ENCODE results near the gene SORBS1.
"Not testable (repeated sequence)": the region's sequence is repeated elsewhere in the genome, so short reads cannot be mapped to it uniquely, and the experiment has no call there.

The SORBS1 gene

DNA sequence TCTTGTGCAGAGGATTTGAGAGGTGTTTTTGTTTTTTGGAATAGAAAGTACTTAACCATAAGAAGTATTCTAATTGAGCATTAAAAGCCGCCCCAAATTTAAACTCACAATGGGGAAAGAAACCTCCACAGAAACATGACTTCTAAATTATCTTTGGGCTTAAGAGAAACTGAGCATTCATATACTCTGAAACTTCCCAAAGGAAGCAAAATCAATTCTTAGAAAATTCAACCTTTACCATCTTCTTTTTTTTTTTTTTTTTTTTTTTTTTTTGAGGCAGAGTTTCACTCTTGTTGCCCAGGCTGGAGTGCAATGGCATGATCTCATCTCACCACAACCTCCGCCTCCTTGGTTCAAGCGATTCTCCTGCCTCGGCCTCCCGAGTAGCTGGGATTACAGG, 93.5 kb downstream of the SORBS1 start:
- peak overlapping the region; percentile 18 for H3K27ac ChIP-seq (ENCODE audit: insufficient read depth, low read depth, low read length, poor library complexity, severe bottlenecking)
- not testable (repeated sequence) for H3K27me3 ChIP-seq (ENCODE audit: control insufficient read depth, insufficient read depth, low read length, poor library complexity, severe bottlenecking); H3K4me3 ChIP-seq (ENCODE audit: insufficient read depth, low read depth, low read length); H3K36me3 ChIP-seq (ENCODE audit: control insufficient read depth, insufficient read depth, low read length); H3K9me3 ChIP-seq (ENCODE audit: control insufficient read depth, low read length)
- H3K4me1 ChIP-seq (ENCODE audit: control insufficient read depth, insufficient read depth, low read length), result peaks cover 14% of the 10 kb centered on the region
- WGBS, 2 experiments, result 85 to 92% methylated on average over 5 of the region's 5 CpGs

DNA sequence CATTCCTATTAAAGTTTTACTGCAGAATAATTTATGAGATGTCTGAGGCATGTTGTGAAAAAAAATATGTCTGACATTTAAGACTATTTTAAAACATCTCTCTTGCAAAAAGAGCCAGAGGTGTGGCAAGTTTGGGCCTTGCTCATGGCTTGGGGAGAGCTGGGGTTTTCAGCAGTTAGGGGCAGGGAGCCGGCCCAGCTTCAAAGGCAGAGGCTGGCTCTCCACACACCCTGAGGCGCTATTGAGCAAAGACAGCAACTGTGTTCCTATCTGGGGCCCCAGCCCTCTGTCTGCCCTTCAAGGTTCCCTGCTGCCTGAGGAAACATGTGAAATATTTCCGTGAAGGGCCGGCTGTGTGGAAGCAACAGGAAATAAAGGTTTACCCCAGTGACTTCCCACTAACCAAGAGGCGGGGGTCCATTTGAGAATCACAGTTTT, 94.0 kb downstream of the SORBS1 start:
- no peaks in the 10 kb centered on the region for H3K36me3 ChIP-seq (ENCODE audit: control insufficient read depth, insufficient read depth, low read length)
- no peaks in the 10 kb centered on the region for H3K27me3 ChIP-seq (ENCODE audit: control insufficient read depth, insufficient read depth, low read length, poor library complexity, severe bottlenecking)
- no peak overlapping the region for H3K4me3 ChIP-seq (ENCODE audit: insufficient read depth, low read depth, low read length)
- no peaks in the 10 kb centered on the region for H3K9me3 ChIP-seq (ENCODE audit: control insufficient read depth, low read length)
- peaks cover 14% of the 10 kb centered on the region for H3K4me1 ChIP-seq (ENCODE audit: control insufficient read depth, insufficient read depth, low read length)
- whole genome bisulfite sequencing, 2 experiments, result 6% methylated on average over 5 of the region's 5 CpGs
- H3K27ac ChIP-seq (ENCODE audit: insufficient read depth, low read depth, low read length, poor library complexity, severe bottlenecking), result peak overlapping the region; percentile 18

DNA sequence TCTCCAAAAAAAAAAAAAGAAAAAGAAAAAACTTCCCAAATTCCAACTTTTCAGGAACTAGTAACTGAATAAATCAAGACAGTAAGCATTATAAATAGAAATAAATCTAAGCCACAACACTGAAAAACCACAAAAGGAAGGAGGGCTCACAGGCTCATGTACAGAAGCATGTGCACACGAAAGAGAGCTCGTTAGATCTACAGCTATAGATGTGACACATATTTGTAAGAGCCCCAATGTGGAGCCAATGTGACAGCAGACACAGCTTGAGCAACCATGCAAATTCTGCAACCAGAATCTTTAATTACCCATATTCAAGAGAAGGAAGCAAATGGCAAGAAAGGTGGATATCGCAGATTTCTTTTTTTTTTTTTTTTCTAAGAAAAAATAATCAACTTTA, 94.7 kb downstream of the SORBS1 start:
- WGBS, 2 experiments, result 98% methylated on average over 3 of the region's 3 CpGs
- no peaks in the 10 kb centered on the region for H3K9me3 ChIP-seq (ENCODE audit: control insufficient read depth, low read length)
- H3K4me1 ChIP-seq (ENCODE audit: control insufficient read depth, insufficient read depth, low read length), result peaks cover 14% of the 10 kb centered on the region
- no peak overlapping the region for H3K4me3 ChIP-seq (ENCODE audit: insufficient read depth, low read depth, low read length)
- no peak overlapping the region for H3K27ac ChIP-seq (ENCODE audit: insufficient read depth, low read depth, low read length, poor library complexity, severe bottlenecking)
- no peaks in the 10 kb centered on the region for H3K36me3 ChIP-seq (ENCODE audit: control insufficient read depth, insufficient read depth, low read length)
- H3K27me3 ChIP-seq (ENCODE audit: control insufficient read depth, insufficient read depth, low read length, poor library complexity, severe bottlenecking), result no peaks in the 10 kb centered on the region

GRCh38 chr10:95464280-95464679, 96.9 kb downstream of the SORBS1 start:
- Histone ChIP-seq H3K9me3 (ENCODE audit: control insufficient read depth, low read length) (no peaks in the 10 kb centered on the region), H3K27me3 (ENCODE audit: control insufficient read depth, insufficient read depth, low read length, poor library complexity, severe bottlenecking) (no peaks in the 10 kb centered on the region), H3K27ac (ENCODE audit: insufficient read depth, low read depth, low read length, poor library complexity, severe bottlenecking) (no peak overlapping the region), H3K4me1 (ENCODE audit: control insufficient read depth, insufficient read depth, low read length) (peaks cover 21% of the 10 kb centered on the region), H3K36me3 (ENCODE audit: control insufficient read depth, insufficient read depth, low read length) (no peaks in the 10 kb centered on the region), H3K4me3 (ENCODE audit: insufficient read depth, low read depth, low read length) (no peak overlapping the region)
- 90 to 91% methylated on average over 5 of the region's 5 CpGs for WGBS, 2 experiments

DNA sequence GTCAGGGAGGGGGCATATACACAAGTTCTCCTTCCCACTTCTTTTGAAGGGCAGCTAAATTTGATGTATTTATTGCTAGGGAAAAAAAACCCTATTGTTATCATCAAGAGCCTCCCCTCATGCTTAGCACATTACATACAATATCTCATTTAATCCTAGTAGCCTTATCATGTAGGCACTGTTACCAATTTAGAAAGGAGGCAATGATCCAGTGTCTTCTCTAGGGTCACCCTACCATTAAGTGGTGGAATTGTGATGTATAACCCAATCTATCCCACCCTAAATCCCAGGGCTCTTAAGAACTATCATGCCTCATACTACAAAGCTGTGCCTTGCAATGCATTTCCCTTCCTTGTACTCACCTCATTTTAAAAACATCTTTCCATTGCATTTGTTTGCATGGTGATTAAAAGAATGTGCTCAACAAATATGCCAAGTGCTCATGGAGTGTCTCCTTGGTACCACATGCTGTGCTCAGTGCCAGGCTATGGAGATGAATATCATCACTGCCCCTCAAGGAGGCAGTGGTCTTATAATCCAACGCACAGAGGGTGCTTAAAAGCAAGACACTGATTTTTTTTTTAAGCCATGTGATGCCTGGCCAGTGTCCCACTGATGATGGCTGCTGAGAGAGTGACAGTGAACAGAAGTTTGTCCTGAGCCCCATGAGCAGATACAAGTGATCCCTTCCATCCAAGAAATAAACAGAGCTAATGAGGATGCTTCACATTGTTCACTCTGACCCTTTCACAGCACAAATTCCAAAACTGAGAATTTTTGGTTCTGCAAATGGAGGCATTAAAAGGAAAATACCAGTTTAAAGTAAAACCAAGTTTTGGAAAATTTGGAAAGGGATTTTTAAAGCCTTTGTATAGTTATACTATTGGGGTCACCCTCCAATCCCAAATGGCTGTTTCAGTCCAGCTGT, 98.2 kb downstream of the SORBS1 start:
- Histone ChIP-seq H3K4me1 (ENCODE audit: control insufficient read depth, insufficient read depth, low read length) (peaks cover 13% of the 10 kb centered on the region), H3K36me3 (ENCODE audit: control insufficient read depth, insufficient read depth, low read length) (no peaks in the 10 kb centered on the region), H3K27ac (ENCODE audit: insufficient read depth, low read depth, low read length, poor library complexity, severe bottlenecking) (no peak overlapping the region), H3K4me3 (ENCODE audit: insufficient read depth, low read depth, low read length) (no peak overlapping the region), H3K27me3 (ENCODE audit: control insufficient read depth, insufficient read depth, low read length, poor library complexity, severe bottlenecking) (no peaks in the 10 kb centered on the region), H3K9me3 (ENCODE audit: control insufficient read depth, low read length) (no peaks in the 10 kb centered on the region)
- 48 to 56% methylated on average over 1 of the region's 1 CpG for WGBS, 2 experiments

DNA sequence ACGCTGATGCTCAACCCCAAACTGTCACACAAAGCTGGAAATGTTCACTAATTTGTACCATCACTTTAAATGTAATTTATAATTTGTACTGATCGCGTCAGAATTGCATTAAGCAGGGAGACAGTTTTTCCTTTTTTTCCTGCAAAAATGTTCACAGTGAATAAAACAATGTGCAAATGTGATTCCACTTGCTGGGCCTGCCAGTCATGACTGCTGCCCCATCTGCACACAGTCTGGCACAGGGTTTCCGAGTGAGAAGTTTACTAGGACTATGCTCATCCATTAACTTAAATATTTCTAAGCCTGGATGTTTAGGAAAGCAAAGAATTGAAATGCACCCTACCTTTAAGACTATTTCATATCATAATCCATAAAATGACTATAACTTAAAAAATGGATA, 99.6 kb downstream of the SORBS1 start:
- 76% methylated on average over 4 of the region's 4 CpGs for WGBS, 2 experiments
- no peaks in the 10 kb centered on the region for H3K36me3 ChIP-seq (ENCODE audit: control insufficient read depth, insufficient read depth, low read length)

DNA sequence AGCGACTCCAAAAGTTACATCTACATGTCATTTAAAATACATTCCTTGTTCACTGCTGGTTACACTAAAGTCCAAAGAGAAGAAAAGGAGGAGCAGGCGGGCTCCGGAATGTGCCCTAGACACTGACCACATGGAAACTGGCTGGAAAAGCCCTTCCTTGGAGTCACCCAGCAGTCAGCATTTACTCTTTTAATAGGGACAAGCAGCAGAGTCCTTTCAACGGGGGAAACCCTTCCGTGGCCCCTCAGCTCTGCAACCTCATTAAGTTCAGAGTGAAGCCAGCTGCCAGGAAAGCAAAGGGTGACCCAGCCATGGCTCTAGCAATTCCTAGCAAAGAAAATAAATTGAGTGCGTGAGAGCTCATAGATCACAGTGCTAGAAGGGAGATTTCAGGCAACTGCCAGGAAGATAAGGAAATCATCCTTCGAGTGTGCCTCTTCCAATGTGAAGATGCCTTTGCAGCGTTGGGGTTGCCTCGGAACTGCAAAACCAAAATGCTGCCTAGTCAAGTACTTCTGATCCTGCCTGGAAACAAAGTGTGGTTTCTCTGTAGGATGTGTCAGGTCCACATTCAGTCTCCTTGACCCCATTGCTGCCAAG, 101.6 kb downstream of the SORBS1 start:
- Histone ChIP-seq H3K36me3 (ENCODE audit: control insufficient read depth, insufficient read depth, low read length) (no peaks in the 10 kb centered on the region), H3K27ac (ENCODE audit: insufficient read depth, low read depth, low read length, poor library complexity, severe bottlenecking) (peak overlapping the region; percentile 8), H3K27me3 (ENCODE audit: control insufficient read depth, insufficient read depth, low read length, poor library complexity, severe bottlenecking) (no peaks in the 10 kb centered on the region), H3K4me3 (ENCODE audit: insufficient read depth, low read depth, low read length) (no peak overlapping the region), H3K4me1 (ENCODE audit: control insufficient read depth, insufficient read depth, low read length) (peaks cover 9% of the 10 kb centered on the region), H3K9me3 (ENCODE audit: control insufficient read depth, low read length) (no peaks in the 10 kb centered on the region)
- WGBS, 2 experiments, result 72 to 73% methylated on average over 9 of the region's 9 CpGs

More for the DNA sequence above, 99.6 kb downstream of the SORBS1 start:
- Histone ChIP-seq H3K27me3 (ENCODE audit: control insufficient read depth, insufficient read depth, low read length, poor library complexity, severe bottlenecking) (no peaks in the 10 kb centered on the region), H3K4me3 (ENCODE audit: insufficient read depth, low read depth, low read length) (no peak overlapping the region), H3K9me3 (ENCODE audit: control insufficient read depth, low read length) (no peaks in the 10 kb centered on the region), H3K4me1 (ENCODE audit: control insufficient read depth, insufficient read depth, low read length) (peaks cover 9% of the 10 kb centered on the region), H3K27ac (ENCODE audit: insufficient read depth, low read depth, low read length, poor library complexity, severe bottlenecking) (no peak overlapping the region)

DNA sequence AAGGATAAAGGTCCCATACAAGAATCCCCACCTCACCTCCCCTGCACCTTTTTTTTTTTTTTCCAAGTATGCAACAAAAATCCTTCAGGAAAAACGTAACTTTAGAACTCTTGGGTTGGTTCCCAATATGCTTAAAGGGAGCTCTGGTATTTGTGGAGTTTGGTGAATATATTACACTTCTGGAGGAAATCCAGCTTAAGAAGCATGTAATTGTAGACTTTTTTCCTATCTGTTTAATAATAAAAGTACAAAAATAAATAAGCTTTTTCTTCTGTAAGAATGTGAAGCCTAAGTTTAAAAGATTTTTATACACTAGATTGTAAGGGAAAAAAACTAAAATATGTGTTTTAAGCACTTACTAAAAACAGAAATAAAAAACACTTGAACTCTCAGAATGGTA, 102.3 kb downstream of the SORBS1 start:
- Histone ChIP-seq H3K36me3 (ENCODE audit: control insufficient read depth, insufficient read depth, low read length) (no peaks in the 10 kb centered on the region), H3K9me3 (ENCODE audit: control insufficient read depth, low read length) (no peaks in the 10 kb centered on the region), H3K27ac (ENCODE audit: insufficient read depth, low read depth, low read length, poor library complexity, severe bottlenecking) (no peak overlapping the region)

GRCh38 chr10:95458014-95458413, 103.2 kb downstream of the SORBS1 start:
- 70 to 92% methylated on average over 1 to 2 of the region's 2 CpGs for WGBS, 2 experiments
- Histone ChIP-seq H3K4me3 (ENCODE audit: insufficient read depth, low read depth, low read length) (no peak overlapping the region), H3K4me1 (ENCODE audit: control insufficient read depth, insufficient read depth, low read length) (peaks cover 9% of the 10 kb centered on the region), H3K27me3 (ENCODE audit: control insufficient read depth, insufficient read depth, low read length, poor library complexity, severe bottlenecking) (no peaks in the 10 kb centered on the region), H3K36me3 (ENCODE audit: control insufficient read depth, insufficient read depth, low read length) (no peaks in the 10 kb centered on the region), H3K27ac (ENCODE audit: insufficient read depth, low read depth, low read length, poor library complexity, severe bottlenecking) (no peak overlapping the region), H3K9me3 (ENCODE audit: control insufficient read depth, low read length) (no peaks in the 10 kb centered on the region)

More for the DNA sequence above, 102.3 kb downstream of the SORBS1 start:
- Histone ChIP-seq H3K4me1 (ENCODE audit: control insufficient read depth, insufficient read depth, low read length) (peaks cover 9% of the 10 kb centered on the region), H3K4me3 (ENCODE audit: insufficient read depth, low read depth, low read length) (no peak overlapping the region), H3K27me3 (ENCODE audit: control insufficient read depth, insufficient read depth, low read length, poor library complexity, severe bottlenecking) (no peaks in the 10 kb centered on the region)
- WGBS, 2 experiments, result 56 to 88% methylated on average over 1 of the region's 1 CpG

DNA sequence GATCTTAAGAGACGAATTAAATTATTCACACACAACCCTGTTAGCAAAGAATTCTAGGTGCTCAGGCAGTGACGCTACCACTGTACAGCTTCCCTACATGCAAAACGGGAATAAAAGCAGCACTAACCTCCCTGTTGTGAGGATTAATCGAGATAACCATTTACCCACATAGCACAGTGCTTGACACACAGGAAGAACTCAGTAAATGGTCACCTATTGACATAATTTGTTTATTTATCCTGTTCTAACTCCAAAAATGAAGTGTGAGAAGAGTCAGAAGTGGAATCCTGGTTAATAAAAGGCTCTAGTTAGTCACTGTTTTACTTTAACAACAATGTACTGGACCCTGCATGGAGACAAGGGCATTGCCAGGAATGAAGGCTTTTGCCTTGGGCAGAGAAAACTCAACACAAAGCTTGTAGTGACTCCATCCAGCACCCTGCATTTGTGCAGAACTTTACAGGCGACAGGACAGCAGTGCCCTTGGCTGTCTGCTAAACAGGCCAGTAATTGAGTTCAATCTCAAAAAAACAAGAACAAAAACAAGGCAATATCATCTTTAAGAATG, 103.8 kb downstream of the SORBS1 start:
- Histone ChIP-seq H3K36me3 (ENCODE audit: control insufficient read depth, insufficient read depth, low read length) (no peaks in the 10 kb centered on the region), H3K27me3 (ENCODE audit: control insufficient read depth, insufficient read depth, low read length, poor library complexity, severe bottlenecking) (no peaks in the 10 kb centered on the region), H3K9me3 (ENCODE audit: control insufficient read depth, low read length) (no peaks in the 10 kb centered on the region), H3K4me3 (ENCODE audit: insufficient read depth, low read depth, low read length) (no peak overlapping the region), H3K27ac (ENCODE audit: insufficient read depth, low read depth, low read length, poor library complexity, severe bottlenecking) (no peak overlapping the region), H3K4me1 (ENCODE audit: control insufficient read depth, insufficient read depth, low read length) (peaks cover 9% of the 10 kb centered on the region)
- WGBS, 2 experiments, result 79 to 93% methylated on average over 5 of the region's 5 CpGs
